Measurements from ENCODE around the gene TMX2.

The TMX2 gene

GRCh38 chr11:57771365-57771764 lies 59.0 kb downstream of the TMX2 start:
- no peak for ATAC-seq
- TF ChIP-seq ZFP30 (CRISPR knock-in tag; IDR thresholded peaks at IDR 0.05) (no peak), CREB5 (CRISPR knock-in tag; IDR thresholded peaks at IDR 0.05; ENCODE audit: low read depth) (no peak), POU6F1 (CRISPR knock-in tag; IDR thresholded peaks at IDR 0.05; ENCODE audit: borderline replicate concordance, low read depth) (no peak), OSR1 (CRISPR knock-in tag; IDR thresholded peaks at IDR 0.05) (no peak), ZNF70 (CRISPR knock-in tag; IDR thresholded peaks at IDR 0.05) (no peak), CSRNP3 (CRISPR knock-in tag; IDR thresholded peaks at IDR 0.05) (no peak), GLIS3 (CRISPR knock-in tag; IDR thresholded peaks at IDR 0.05) (no peak), ZC3H10 (CRISPR knock-in tag; IDR thresholded peaks at IDR 0.05) (no peak), TCF4 (CRISPR knock-in tag; IDR thresholded peaks at IDR 0.05; ENCODE audit: borderline replicate concordance) (no peak), PATZ1 (CRISPR knock-in tag; IDR thresholded peaks at IDR 0.05; ENCODE audit: borderline replicate concordance) (no peak), TSHZ2 (CRISPR knock-in tag; IDR thresholded peaks at IDR 0.05) (no peak), TOX (CRISPR knock-in tag; IDR thresholded peaks at IDR 0.05; ENCODE audit: borderline replicate concordance) (no peak), ESRRG (CRISPR knock-in tag; IDR thresholded peaks at IDR 0.05) (no peak), CSDC2 (CRISPR knock-in tag; IDR thresholded peaks at IDR 0.05) (no peak), PPARA (CRISPR knock-in tag; IDR thresholded peaks at IDR 0.05; ENCODE audit: borderline replicate concordance) (no peak), RARB (CRISPR knock-in tag; IDR thresholded peaks at IDR 0.05) (no peak), ZNF8 (CRISPR knock-in tag; IDR thresholded peaks at IDR 0.05) (no peak), ARNTL (CRISPR knock-in tag; IDR thresholded peaks at IDR 0.05; ENCODE audit: borderline replicate concordance, low read depth) (no peak)

- peak; percentile 21; the same call in 2 of the 3 replicates for ATAC-seq
- no peak for TF ChIP-seq TSHZ2 (CRISPR knock-in tag; IDR thresholded peaks at IDR 0.05)
- TF ChIP-seq CSDC2 (CRISPR knock-in tag; IDR thresholded peaks at IDR 0.05): no peak
- TF ChIP-seq CSRNP3 (CRISPR knock-in tag; IDR thresholded peaks at IDR 0.05): no peak
- no peak for TF ChIP-seq ZNF565 (CRISPR knock-in tag; conservative IDR thresholded peaks at IDR 0.05; ENCODE audit: low read depth)
- TF ChIP-seq BACH2 (CRISPR knock-in tag; IDR thresholded peaks at IDR 0.05; ENCODE audit: borderline replicate concordance): no peak
- no peak for TF ChIP-seq TCF4 (CRISPR knock-in tag; IDR thresholded peaks at IDR 0.05; ENCODE audit: borderline replicate concordance)
- TF ChIP-seq ZNF8 (CRISPR knock-in tag; IDR thresholded peaks at IDR 0.05): no peak
- TF ChIP-seq ZFP30 (CRISPR knock-in tag; IDR thresholded peaks at IDR 0.05): no peak
- TF ChIP-seq ZC3H10 (CRISPR knock-in tag; IDR thresholded peaks at IDR 0.05): no peak
- no peak for TF ChIP-seq SNAI2 (CRISPR knock-in tag; IDR thresholded peaks at IDR 0.05)
- no peak for TF ChIP-seq ESRRG (CRISPR knock-in tag; IDR thresholded peaks at IDR 0.05)
- TF ChIP-seq RARB (CRISPR knock-in tag; IDR thresholded peaks at IDR 0.05): no peak
- no peak for TF ChIP-seq TOX (CRISPR knock-in tag; IDR thresholded peaks at IDR 0.05; ENCODE audit: borderline replicate concordance)
- no peak for TF ChIP-seq PPARA (CRISPR knock-in tag; IDR thresholded peaks at IDR 0.05; ENCODE audit: borderline replicate concordance)
Observed at GRCh38 chr11:57772562-57772961, 60.2 kb downstream of the TMX2 start.
